ENCODE data around the gene FGG. TPM values are rescaled to one million over a fixed set of nuclear protein-coding genes. Genes with fewer than 3 reads are reported as not detected.

FGG gene
- total RNA-seq, 2 experiments from 2014 or later: not detected

GRCh38 chr4:154620111-154620510 is 7.7 kb upstream of the FGG start:
- DNase-seq (ENCODE audit: low spot score): no peak
- H3K9me3 ChIP-seq (ENCODE audit: low read length): no peaks in the 10 kb centered on the region
- H4K20me1 ChIP-seq (ENCODE audit: insufficient read depth, low read length): no peaks in the 10 kb centered on the region
- H3K79me2 ChIP-seq (ENCODE audit: insufficient read depth, low read depth, low read length): no peaks in the 10 kb centered on the region
- ChIA-PET CTCF (ENCODE audit: unreplicated experiment) (interaction anchor here (0.6 to 0.8 kb wide), 2 partner anchors 34 to 289 kb away, joined by 3 to 4 read pairs; no protein-coding TSS in a partner anchor), POLR2A (interaction anchor here (1.2 kb wide), 1 partner anchor 68 kb away, joined by 4 read pairs; no protein-coding TSS in a partner anchor)
- H2AFZ ChIP-seq (ENCODE audit: low read length): no peak overlapping the region
- no peak overlapping the region for H3K27ac ChIP-seq (ENCODE audit: low read depth, low read length, poor library complexity, severe bottlenecking)
- H3K4me1 ChIP-seq (ENCODE audit: insufficient read depth, low read length, poor library complexity, severe bottlenecking): peaks cover 9% of the 10 kb centered on the region
- no peaks in the 10 kb centered on the region for H3K9me2 ChIP-seq (ENCODE audit: insufficient read depth, low read length)
- BruUV-seq (replicated peaks): no TSS peak
- intact Hi-C loops (cut with micrococcal nuclease; ENCODE audit: unreplicated experiment): no loop called here
- H3K36me3 ChIP-seq (ENCODE audit: insufficient read depth, low read length): no peaks in the 10 kb centered on the region
- TF ChIP-seq CTCF (conservative IDR thresholded peaks at IDR 0.05; ENCODE audit: low read length) (no peak), EZH2phosphoT487 (IDR thresholded peaks at IDR 0.05; ENCODE audit: borderline replicate concordance, low read depth, low read length) (no peak)
- no peak overlapping the region for H3K4me3 ChIP-seq (ENCODE audit: low read depth, low read length, poor library complexity, severe bottlenecking)
- no peak overlapping the region for H3K4me2 ChIP-seq (ENCODE audit: low read length)

- TF ChIP-seq EZH2phosphoT487 (IDR thresholded peaks at IDR 0.05; ENCODE audit: borderline replicate concordance, low read depth, low read length) (no peak), CTCF (conservative IDR thresholded peaks at IDR 0.05; ENCODE audit: low read length) (peak; percentile 88)
- no peaks in the 10 kb centered on the region for H4K20me1 ChIP-seq (ENCODE audit: insufficient read depth, low read length)
- ChIA-PET POLR2A (interaction anchor here (0.5 to 1.3 kb wide), 8 partner anchors 20 to 386 kb away, joined by 3 to 5 read pairs (median 3); no protein-coding TSS in a partner anchor), CTCF (ENCODE audit: unreplicated experiment) (interaction anchor here (1.1 kb wide), 3 partner anchors 11 to 70 kb away, joined by 3 read pairs; no protein-coding TSS in a partner anchor)
- DNase-seq (ENCODE audit: low spot score): peak; percentile 73
- intact Hi-C loops (cut with micrococcal nuclease; ENCODE audit: unreplicated experiment): loop anchor here (1.0 kb wide), 2 partner anchors 67 to 115 kb away; no protein-coding TSS in a partner anchor
- no peaks in the 10 kb centered on the region for H3K36me3 ChIP-seq (ENCODE audit: insufficient read depth, low read length)
- H3K9me2 ChIP-seq (ENCODE audit: insufficient read depth, low read length): no peaks in the 10 kb centered on the region
- H3K4me2 ChIP-seq (ENCODE audit: low read length): no peak overlapping the region
- H3K79me2 ChIP-seq (ENCODE audit: insufficient read depth, low read depth, low read length): no peaks in the 10 kb centered on the region
- BruUV-seq (replicated peaks): no TSS peak
- H3K4me1 ChIP-seq (ENCODE audit: insufficient read depth, low read length, poor library complexity, severe bottlenecking): peaks cover 9% of the 10 kb centered on the region
- no peaks in the 10 kb centered on the region for H3K9me3 ChIP-seq (ENCODE audit: low read length)
- no peak overlapping the region for H2AFZ ChIP-seq (ENCODE audit: low read length)
- H3K27ac ChIP-seq (ENCODE audit: low read depth, low read length, poor library complexity, severe bottlenecking): no peak overlapping the region
- H3K4me3 ChIP-seq (ENCODE audit: low read depth, low read length, poor library complexity, severe bottlenecking): no peak overlapping the region
These were observed 6.4 kb upstream of the FGG start for GRCh38 chr4:154618708-154619315.

GRCh38 chr4:154617820-154618317 is 5.4 kb upstream of the FGG start:
- H2AFZ ChIP-seq (ENCODE audit: low read length): peak overlapping the region; percentile 81; the same call in 1 of the 2 replicates
- no TSS peak for BruUV-seq (replicated peaks)
- H3K4me2 ChIP-seq (ENCODE audit: low read length): no peak overlapping the region
- H4K20me1 ChIP-seq (ENCODE audit: insufficient read depth, low read length): no peaks in the 10 kb centered on the region
- TF ChIP-seq CTCF (conservative IDR thresholded peaks at IDR 0.05; ENCODE audit: low read length) (no peak), EZH2phosphoT487 (IDR thresholded peaks at IDR 0.05; ENCODE audit: borderline replicate concordance, low read depth, low read length) (no peak)
- H3K9me2 ChIP-seq (ENCODE audit: insufficient read depth, low read length): no peaks in the 10 kb centered on the region
- H3K27ac ChIP-seq (ENCODE audit: low read depth, low read length, poor library complexity, severe bottlenecking): no peak overlapping the region
- CTCF ChIA-PET (ENCODE audit: unreplicated experiment): interaction anchor here (1.1 kb wide), 1 partner anchor 59 kb away, joined by 3 read pairs; no protein-coding TSS in a partner anchor
- H3K9me3 ChIP-seq (ENCODE audit: low read length): no peaks in the 10 kb centered on the region
- DNase-seq (ENCODE audit: low spot score): no peak
- H3K79me2 ChIP-seq (ENCODE audit: insufficient read depth, low read depth, low read length): no peaks in the 10 kb centered on the region
- H3K4me1 ChIP-seq (ENCODE audit: insufficient read depth, low read length, poor library complexity, severe bottlenecking): peaks cover 9% of the 10 kb centered on the region
- POLR2A ChIA-PET: interaction anchor here (1.1 to 1.3 kb wide), 2 partner anchors 59 to 68 kb away, joined by 3 read pairs; partner anchors contain the start of gene PLRG1
- H3K4me3 ChIP-seq (ENCODE audit: low read depth, low read length, poor library complexity, severe bottlenecking): no peak overlapping the region
- H3K36me3 ChIP-seq (ENCODE audit: insufficient read depth, low read length): no peaks in the 10 kb centered on the region
- intact Hi-C loops (cut with micrococcal nuclease; ENCODE audit: unreplicated experiment): loop anchor here (1.0 kb wide), 2 partner anchors 66 to 114 kb away; no protein-coding TSS in a partner anchor

Data from OCI-LY7 (cell line).